ENCODE data around the gene MYCT1. TPM values are rescaled to one million over a fixed set of nuclear protein-coding genes. Genes with fewer than 3 reads are reported as not detected.

The MYCT1 gene
- total RNA-seq, result 0.44 TPM in 1 of 2 replicates, not detected in the other

GRCh38 chr6:152697634-152698033 is at the start of gene MYCT1:
MYCT1 (plus strand) TSS chr6:152697897; CDS start chr6:152697903, 6 bp downstream.

GRCh38 chr6:152750694-152751093 is 53.0 kb downstream of the MYCT1 start, which contains the start of gene VIP:
VIP (plus strand) TSS chr6:152750797; CDS start chr6:152752178, 1,381 bp downstream.

Other genes starting within 250 kb of the MYCT1 start
- gene SYNE1, start 60.5 kb upstream of the MYCT1 start, total RNA-seq, result 106 and 127 TPM in 2 replicates
- gene VIP, start 52.9 kb downstream of the MYCT1 start, total RNA-seq, result not detected in 2 replicates